ENCODE results near the gene YWHAH.

Gene YWHAH

DNA sequence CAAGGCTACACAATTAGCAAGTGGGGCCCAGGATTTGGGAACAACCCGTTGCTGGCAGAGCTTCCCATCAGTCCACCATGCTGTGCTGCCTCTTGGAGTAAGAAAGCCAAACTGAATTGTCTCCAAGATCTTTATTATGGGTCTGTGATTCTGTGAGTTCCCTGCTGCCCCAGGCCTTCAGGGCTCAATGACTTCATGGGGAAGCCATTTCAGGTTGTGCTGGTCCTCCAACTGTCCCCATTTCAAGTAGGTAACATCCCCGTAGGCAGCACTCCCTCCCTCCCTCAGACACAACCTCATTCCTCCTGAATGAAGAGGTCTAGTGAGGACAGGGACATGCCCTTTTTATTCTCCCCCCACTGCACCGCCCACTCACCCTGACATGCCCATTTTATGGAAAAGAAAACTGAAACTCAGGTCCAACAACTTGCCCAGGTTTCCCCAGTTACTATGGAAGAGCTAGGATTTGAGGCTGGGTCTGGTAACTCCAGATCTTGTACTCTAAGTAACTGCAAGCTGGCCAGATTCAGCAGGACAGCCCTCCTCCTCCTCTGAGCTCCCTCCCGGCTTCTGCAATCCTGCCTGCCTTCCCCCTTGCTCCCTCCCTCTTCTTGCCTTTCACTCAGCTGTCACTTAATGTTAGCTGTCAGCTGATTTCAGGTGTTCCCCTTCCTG, 8.2 kb upstream of the YWHAH start:
- no peak overlapping the region for H3K27ac ChIP-seq (ENCODE audit: low read length)
- no peaks in the 10 kb centered on the region for H3K4me1 ChIP-seq (ENCODE audit: insufficient read depth, low read length)
- no peak overlapping the region for H2AFZ ChIP-seq (ENCODE audit: low read depth, low read length)
- TF ChIP-seq EZH2 (IDR thresholded peaks at IDR 0.05; ENCODE audit: borderline replicate concordance, low read depth, low read length, severe bottlenecking): no peak
- no peak overlapping the region for H3K4me2 ChIP-seq (ENCODE audit: insufficient read depth, low read length)
- no peaks in the 10 kb centered on the region for H3K9me3 ChIP-seq (ENCODE audit: insufficient read depth, low read length, severe bottlenecking)
- no peaks in the 10 kb centered on the region for H4K20me1 ChIP-seq (ENCODE audit: insufficient read depth, low read length)
- no peaks in the 10 kb centered on the region for H3K27me3 ChIP-seq (ENCODE audit: insufficient read depth, low read length, poor library complexity)
- no peak overlapping the region for H3K4me3 ChIP-seq (ENCODE audit: low read depth in 1 of 2, low read length in 2 of 2)
- no peaks in the 10 kb centered on the region for H3K36me3 ChIP-seq (ENCODE audit: insufficient read depth, low read length)
- no peak overlapping the region for H3K9ac ChIP-seq (ENCODE audit: low read depth, low read length)
- ATAC-seq (ENCODE audit: insufficient read depth, low read depth): no peak
- no peaks in the 10 kb centered on the region for H3K79me2 ChIP-seq (ENCODE audit: insufficient read depth, low read length)
- DNase-seq: no peak

DNA sequence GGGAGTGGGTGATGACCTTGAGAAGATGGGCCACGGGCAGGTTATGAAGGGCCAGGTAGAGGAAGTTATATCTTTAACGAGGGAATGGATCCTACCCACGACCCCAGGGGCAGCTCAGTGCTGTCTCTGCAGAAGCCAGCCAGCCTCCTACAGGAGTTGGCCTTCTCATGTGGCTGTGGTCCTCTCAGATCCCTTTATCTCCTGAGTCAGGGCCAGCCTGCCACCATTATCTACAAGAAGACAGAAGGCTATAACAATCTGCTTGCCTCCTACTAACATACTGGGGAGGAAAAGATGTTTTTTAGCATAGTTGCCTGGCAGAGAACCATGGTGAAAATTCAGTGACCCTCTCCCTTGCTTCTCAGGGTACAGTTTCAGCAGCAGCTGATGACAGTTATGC, 7.0 kb upstream of the YWHAH start:
- Histone ChIP-seq H3K4me2 (ENCODE audit: insufficient read depth, low read length) (no peak overlapping the region), H4K20me1 (ENCODE audit: insufficient read depth, low read length) (no peaks in the 10 kb centered on the region), H3K36me3 (ENCODE audit: insufficient read depth, low read length) (no peaks in the 10 kb centered on the region), H3K4me1 (ENCODE audit: insufficient read depth, low read length) (no peaks in the 10 kb centered on the region), H2AFZ (ENCODE audit: low read depth, low read length) (no peak overlapping the region), H3K79me2 (ENCODE audit: insufficient read depth, low read length) (no peaks in the 10 kb centered on the region), H3K27me3 (ENCODE audit: insufficient read depth, low read length, poor library complexity) (no peaks in the 10 kb centered on the region), H3K4me3 (ENCODE audit: low read depth in 1 of 2, low read length in 2 of 2) (no peak overlapping the region), H3K27ac (ENCODE audit: low read length) (no peak overlapping the region), H3K9me3 (ENCODE audit: insufficient read depth, low read length, severe bottlenecking) (no peaks in the 10 kb centered on the region), H3K9ac (ENCODE audit: low read depth, low read length) (no peak overlapping the region)
- ATAC-seq (ENCODE audit: insufficient read depth, low read depth) (no peak), DNase-seq (no peak)
- TF ChIP-seq, protein P1, sequence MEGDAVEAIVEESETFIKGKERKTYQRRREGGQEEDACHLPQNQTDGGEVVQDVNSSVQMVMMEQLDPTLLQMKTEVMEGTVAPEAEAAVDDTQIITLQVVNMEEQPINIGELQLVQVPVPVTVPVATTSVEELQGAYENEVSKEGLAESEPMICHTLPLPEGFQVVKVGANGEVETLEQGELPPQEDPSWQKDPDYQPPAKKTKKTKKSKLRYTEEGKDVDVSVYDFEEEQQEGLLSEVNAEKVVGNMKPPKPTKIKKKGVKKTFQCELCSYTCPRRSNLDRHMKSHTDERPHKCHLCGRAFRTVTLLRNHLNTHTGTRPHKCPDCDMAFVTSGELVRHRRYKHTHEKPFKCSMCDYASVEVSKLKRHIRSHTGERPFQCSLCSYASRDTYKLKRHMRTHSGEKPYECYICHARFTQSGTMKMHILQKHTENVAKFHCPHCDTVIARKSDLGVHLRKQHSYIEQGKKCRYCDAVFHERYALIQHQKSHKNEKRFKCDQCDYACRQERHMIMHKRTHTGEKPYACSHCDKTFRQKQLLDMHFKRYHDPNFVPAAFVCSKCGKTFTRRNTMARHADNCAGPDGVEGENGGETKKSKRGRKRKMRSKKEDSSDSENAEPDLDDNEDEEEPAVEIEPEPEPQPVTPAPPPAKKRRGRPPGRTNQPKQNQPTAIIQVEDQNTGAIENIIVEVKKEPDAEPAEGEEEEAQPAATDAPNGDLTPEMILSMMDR (IDR thresholded peaks at IDR 0.05; ENCODE audit: borderline replicate concordance, extremely low read depth, low read length, poor library complexity, severe bottlenecking): no peak
- no peak for TF ChIP-seq EZH2 (IDR thresholded peaks at IDR 0.05; ENCODE audit: borderline replicate concordance, low read depth, low read length, severe bottlenecking)

GRCh38 chr22:31938296-31938695, 6.0 kb upstream of the YWHAH start:
- H3K27me3 ChIP-seq (ENCODE audit: insufficient read depth, low read length, poor library complexity): no peaks in the 10 kb centered on the region
- no peak overlapping the region for H3K4me3 ChIP-seq (ENCODE audit: low read depth in 1 of 2, low read length in 2 of 2)
- TF ChIP-seq, protein P1 (IDR thresholded peaks at IDR 0.05; ENCODE audit: borderline replicate concordance, extremely low read depth, low read length, poor library complexity, severe bottlenecking): no peak
- TF ChIP-seq EZH2 (IDR thresholded peaks at IDR 0.05; ENCODE audit: borderline replicate concordance, low read depth, low read length, severe bottlenecking): no peak
- DNase-seq: no peak
- no peak overlapping the region for H3K9ac ChIP-seq (ENCODE audit: low read depth, low read length)
- H3K9me3 ChIP-seq (ENCODE audit: insufficient read depth, low read length, severe bottlenecking): no peaks in the 10 kb centered on the region
- no peak for ATAC-seq (ENCODE audit: insufficient read depth, low read depth)
- no peaks in the 10 kb centered on the region for H3K79me2 ChIP-seq (ENCODE audit: insufficient read depth, low read length)
- H4K20me1 ChIP-seq (ENCODE audit: insufficient read depth, low read length): no peaks in the 10 kb centered on the region
- H3K4me1 ChIP-seq (ENCODE audit: insufficient read depth, low read length): peaks cover 2% of the 10 kb centered on the region
- H3K27ac ChIP-seq (ENCODE audit: low read length): no peak overlapping the region
- H3K36me3 ChIP-seq (ENCODE audit: insufficient read depth, low read length): no peaks in the 10 kb centered on the region
- H2AFZ ChIP-seq (ENCODE audit: low read depth, low read length): no peak overlapping the region
- H3K4me2 ChIP-seq (ENCODE audit: insufficient read depth, low read length): no peak overlapping the region

GRCh38 chr22:31940506-31940905, 3.8 kb upstream of the YWHAH start:
- H3K4me1 ChIP-seq (ENCODE audit: insufficient read depth, low read length): peaks cover 14% of the 10 kb centered on the region
- ATAC-seq (ENCODE audit: insufficient read depth, low read depth): no peak
- H4K20me1 ChIP-seq (ENCODE audit: insufficient read depth, low read length): peaks cover 5% of the 10 kb centered on the region
- no peak overlapping the region for H3K4me3 ChIP-seq (ENCODE audit: low read depth in 1 of 2, low read length in 2 of 2)
- H3K79me2 ChIP-seq (ENCODE audit: insufficient read depth, low read length): peaks cover 17% of the 10 kb centered on the region
- no peak overlapping the region for H3K4me2 ChIP-seq (ENCODE audit: insufficient read depth, low read length)
- H2AFZ ChIP-seq (ENCODE audit: low read depth, low read length): no peak overlapping the region
- H3K27me3 ChIP-seq (ENCODE audit: insufficient read depth, low read length, poor library complexity): no peaks in the 10 kb centered on the region
- no peak for DNase-seq
- peaks cover 9% of the 10 kb centered on the region for H3K36me3 ChIP-seq (ENCODE audit: insufficient read depth, low read length)
- no peak for TF ChIP-seq EZH2 (IDR thresholded peaks at IDR 0.05; ENCODE audit: borderline replicate concordance, low read depth, low read length, severe bottlenecking)
- TF ChIP-seq, protein P1 (IDR thresholded peaks at IDR 0.05; ENCODE audit: borderline replicate concordance, extremely low read depth, low read length, poor library complexity, severe bottlenecking): no peak
- no peak overlapping the region for H3K9ac ChIP-seq (ENCODE audit: low read depth, low read length)
- H3K27ac ChIP-seq (ENCODE audit: low read length): no peak overlapping the region
- H3K9me3 ChIP-seq (ENCODE audit: insufficient read depth, low read length, severe bottlenecking): no peaks in the 10 kb centered on the region

All from DND-41 (cell line).